Bronchial epithelial cell (primary cell): ENCODE data around the gene ARID5B. TPM values are rescaled to one million over a fixed set of nuclear protein-coding genes. Genes with fewer than 3 reads are reported as not detected.
"Not testable (repeated sequence)": the region's sequence is repeated elsewhere in the genome, so short reads cannot be mapped to it uniquely, and the experiment has no call there.

ENCODE experiments used
- DNase-seq: peaks from one replicate; pipeline ENCODE4 v3.0.0-alpha.2; 2010; ENCODE audit warnings: low read depth
- FAIRE-seq: peaks from 2 replicates; lab custom pipeline; 2011; peaks lifted over from hg19 to GRCh38; lab: Jason Lieb, UNC
- H3K27me3 ChIP-seq: 2 replicates; pipeline ENCODE4 v1.5.1; 2011; ENCODE audit warnings: low read length; ENCODE audit not compliant: control insufficient read depth, insufficient read depth
- H3K36me3 ChIP-seq: 2 replicates; pipeline ENCODE4 v1.5.1; 2011; ENCODE audit warnings: low read length; ENCODE audit not compliant: control insufficient read depth, insufficient read depth
- H3K4me3 ChIP-seq: 2 replicates; pipeline ENCODE4 v1.5.1; 2011; ENCODE audit warnings: mild to moderate bottlenecking, low read depth, low read length, control low read depth
- CTCF ChIP-seq: IDR thresholded peaks from 2 replicates; pipeline ENCODE4 v1.5.1; 2011; ENCODE audit warnings: mild to moderate bottlenecking, moderate library complexity, low read length, control low read depth, inconsistent platforms; ENCODE audit not compliant: insufficient read depth, severe bottlenecking
- total RNA-seq: library from RNA; depleted of rRNA; stranded (reverse); fragments of >200 nt; gene quantifications from 2 replicates; pipeline ENCODE4 v1.2.1, GENCODE V29; 2014

ARID5B gene
- total RNA-seq, 1 donor from 2014 or later, result 7.1 TPM

- no peak overlapping the region for H3K4me3 ChIP-seq
- no peaks in the 10 kb centered on the region for H3K27me3 ChIP-seq
- no peak for FAIRE-seq
- TF ChIP-seq CTCF, result no peak
- peak; percentile 94 for DNase-seq
- H3K36me3 ChIP-seq, result no peaks in the 10 kb centered on the region
These were observed 126.5 kb downstream of the ARID5B start for GRCh38 chr10:62027841-62028501.

- H3K27me3 ChIP-seq, H3K36me3 ChIP-seq, FAIRE-seq, H3K4me3 ChIP-seq, DNase-seq: not testable (repeated sequence)
These were observed 127.0 kb downstream of the ARID5B start for GRCh38 chr10:62028502-62028842.

DNA sequence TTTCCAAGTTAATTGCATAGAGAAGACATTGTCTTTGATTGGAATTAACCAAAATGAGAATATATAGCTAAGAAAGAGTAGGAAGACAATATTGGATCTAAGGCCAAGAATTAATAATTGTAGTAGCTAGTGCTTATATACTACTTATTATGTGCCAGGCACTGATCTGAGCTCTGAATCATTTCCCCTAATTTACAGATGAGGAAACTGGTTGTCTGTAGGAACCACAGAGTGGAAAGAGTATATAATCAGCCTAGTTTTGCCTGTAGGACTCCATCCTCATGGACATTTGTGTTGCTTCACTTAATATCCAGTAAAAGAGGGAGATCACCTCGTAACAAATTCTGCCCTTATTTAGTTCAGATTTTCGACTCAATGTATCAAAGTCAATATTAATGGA is 127.9 kb downstream of the ARID5B start:
- DNase-seq, result peak; percentile 29
- H3K27me3 ChIP-seq, result no peaks in the 10 kb centered on the region
- no peak for FAIRE-seq
- H3K36me3 ChIP-seq, result no peaks in the 10 kb centered on the region
- no peak for TF ChIP-seq CTCF
- no peak overlapping the region for H3K4me3 ChIP-seq

GRCh38 chr10:62031507-62031906 is 130.0 kb downstream of the ARID5B start:
- TF ChIP-seq CTCF, result no peak
- H3K36me3 ChIP-seq, result no peaks in the 10 kb centered on the region
- FAIRE-seq (no peak), DNase-seq (no peak)
- no peak overlapping the region for H3K4me3 ChIP-seq
- H3K27me3 ChIP-seq, result no peaks in the 10 kb centered on the region

- H3K27me3 ChIP-seq, result no peaks in the 10 kb centered on the region
- H3K36me3 ChIP-seq, result no peaks in the 10 kb centered on the region
- TF ChIP-seq CTCF, result no peak
- no peak overlapping the region for H3K4me3 ChIP-seq
- no peak for DNase-seq
- FAIRE-seq, result no peak
These were observed 131.6 kb downstream of the ARID5B start for GRCh38 chr10:62033125-62033524.

GRCh38 chr10:62034096-62034640 is 132.7 kb downstream of the ARID5B start:
- no peak overlapping the region for H3K4me3 ChIP-seq
- DNase-seq (no peak), FAIRE-seq (no peak)
- no peaks in the 10 kb centered on the region for H3K36me3 ChIP-seq
- no peaks in the 10 kb centered on the region for H3K27me3 ChIP-seq
- TF ChIP-seq CTCF, result no peak
